AG08396 (cell line): ENCODE results near the gene EDA2R.
A peak's percentile ranks its signal among the peaks of the same experiment; 100 is the strongest.

Source experiments
- DNase-seq: peaks from one replicate; pipeline ENCODE4 v3.0.0; 2012; ENCODE audit warnings: low spot score, mixed read lengths

Gene EDA2R, protein sequence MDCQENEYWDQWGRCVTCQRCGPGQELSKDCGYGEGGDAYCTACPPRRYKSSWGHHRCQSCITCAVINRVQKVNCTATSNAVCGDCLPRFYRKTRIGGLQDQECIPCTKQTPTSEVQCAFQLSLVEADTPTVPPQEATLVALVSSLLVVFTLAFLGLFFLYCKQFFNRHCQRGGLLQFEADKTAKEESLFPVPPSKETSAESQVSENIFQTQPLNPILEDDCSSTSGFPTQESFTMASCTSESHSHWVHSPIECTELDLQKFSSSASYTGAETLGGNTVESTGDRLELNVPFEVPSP

DNA sequence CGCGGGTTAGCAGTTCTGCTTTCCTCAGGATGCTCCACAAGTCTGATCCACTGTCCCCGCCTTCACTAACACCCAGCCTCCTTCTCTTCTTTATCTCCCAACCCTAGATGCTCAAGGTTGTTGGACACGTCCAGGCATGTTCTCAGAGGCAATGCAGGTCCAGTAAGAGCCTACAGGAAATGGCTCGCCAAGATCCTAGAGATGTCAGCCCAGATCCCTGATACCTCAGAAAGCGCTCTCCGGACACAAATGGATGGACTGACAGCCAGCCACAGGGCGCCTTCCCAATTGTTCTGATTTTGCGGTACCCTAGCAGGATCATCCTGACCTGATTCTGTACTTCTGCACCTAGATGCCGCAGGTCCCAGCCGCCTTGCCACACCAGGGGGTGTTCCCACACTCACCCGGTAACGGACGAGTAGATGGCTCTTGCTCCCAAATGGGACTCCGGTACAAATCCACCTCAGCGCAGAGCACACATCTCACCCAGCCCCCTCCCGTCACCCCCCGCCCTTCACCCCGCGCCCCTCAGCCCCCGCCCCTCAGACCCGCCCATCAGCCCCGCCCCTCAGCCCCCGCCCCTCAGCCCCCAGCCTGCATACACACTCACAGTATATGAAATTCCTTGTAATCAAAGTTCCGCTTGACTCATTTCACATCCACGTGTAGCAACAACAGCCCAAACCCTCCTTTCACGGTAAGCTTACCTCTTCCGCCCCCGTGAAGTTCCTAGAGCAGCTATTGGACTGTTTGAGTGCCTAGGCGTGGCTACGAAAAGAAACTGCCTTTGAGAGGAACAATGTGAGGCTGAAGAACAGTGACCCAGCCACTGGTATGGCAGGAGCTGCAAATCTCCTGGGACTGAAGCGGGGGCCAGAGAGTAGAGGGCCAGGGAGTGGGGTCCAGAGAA is at the start of gene EDA2R:
EDA2R (minus strand) TSS at position 488 of the 910 bp plus-strand sequence. CDS start 23,058 bp downstream, outside the sequence.
- peak; percentile 58 for DNase-seq

DNA sequence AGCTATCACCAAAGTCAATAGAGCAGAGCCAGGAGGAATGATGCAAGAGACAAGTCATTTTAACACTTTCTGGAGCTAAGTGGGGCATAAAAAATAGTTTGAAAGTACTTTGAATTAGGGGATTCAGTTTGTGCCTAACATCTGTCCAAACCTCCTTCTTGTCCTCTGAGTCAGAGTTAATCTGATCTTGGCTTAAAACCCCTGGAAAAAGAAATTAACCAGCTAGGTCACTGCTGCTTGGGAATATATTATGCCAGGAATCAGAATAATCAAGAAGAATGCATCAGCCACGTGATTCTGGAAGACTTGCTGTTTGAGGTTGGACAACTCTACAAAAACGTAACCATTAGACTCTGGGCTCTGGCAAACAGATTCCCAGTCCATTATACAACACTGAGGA is 45.3 kb upstream of the EDA2R start:
- no peak for DNase-seq

DNA sequence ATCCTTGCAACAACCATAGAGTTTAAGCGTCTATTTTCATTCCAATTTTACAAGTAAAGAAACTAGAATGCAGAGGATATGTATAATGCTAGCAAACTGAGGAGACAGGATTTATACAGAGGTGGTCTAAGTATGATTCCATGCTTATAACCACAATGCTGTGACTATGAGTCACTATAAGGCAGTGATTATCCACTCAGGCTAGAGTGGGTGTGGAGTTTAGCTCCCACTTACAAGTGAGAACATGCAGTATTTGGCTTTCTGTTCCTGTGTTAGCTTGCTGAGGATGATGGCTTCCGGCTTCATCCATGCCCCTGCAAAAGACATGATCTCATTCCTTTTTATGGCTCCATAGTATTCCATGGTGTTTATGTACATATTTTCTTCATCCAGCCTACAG is 41.6 kb upstream of the EDA2R start:
- no peak for DNase-seq

DNA sequence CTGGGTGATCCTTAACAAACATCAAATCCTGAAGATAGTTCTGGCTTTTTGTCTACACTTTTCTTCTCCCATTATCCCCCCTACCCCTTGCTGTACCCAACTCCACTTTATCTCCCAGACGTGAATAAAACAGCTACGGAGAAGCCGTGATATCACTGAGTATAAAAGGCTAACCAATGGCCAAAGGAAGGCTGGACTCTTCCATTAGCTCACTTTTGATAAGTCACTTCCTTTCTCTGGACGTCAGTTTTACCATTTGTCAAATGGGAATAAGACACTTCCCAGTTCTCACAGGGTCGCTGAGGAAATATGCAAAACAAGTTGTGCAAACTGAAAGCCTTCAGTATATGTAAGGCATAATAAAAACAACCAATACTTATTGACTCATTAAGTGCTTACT is 38.6 kb upstream of the EDA2R start:
- no peak for DNase-seq

DNA sequence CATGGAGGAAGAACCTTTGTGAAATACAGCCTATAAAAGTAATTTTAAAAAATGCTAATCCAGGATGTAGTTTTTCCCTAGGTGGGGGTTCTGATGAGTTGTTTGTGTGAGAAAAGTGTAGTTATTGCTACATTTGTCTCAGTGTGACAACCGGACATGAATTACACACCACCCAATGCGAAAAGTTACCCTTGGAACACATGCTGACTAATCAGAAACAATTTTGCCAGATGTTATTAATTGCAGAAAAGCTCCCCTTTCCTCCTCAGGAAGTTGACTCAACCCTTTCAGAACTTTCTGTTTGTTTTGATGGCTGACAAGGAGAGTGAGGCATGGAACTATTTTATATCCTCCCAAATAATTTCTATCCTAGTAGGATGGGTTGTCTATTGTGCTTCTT is 38.1 kb upstream of the EDA2R start:
- peak; percentile 13 for DNase-seq

DNA sequence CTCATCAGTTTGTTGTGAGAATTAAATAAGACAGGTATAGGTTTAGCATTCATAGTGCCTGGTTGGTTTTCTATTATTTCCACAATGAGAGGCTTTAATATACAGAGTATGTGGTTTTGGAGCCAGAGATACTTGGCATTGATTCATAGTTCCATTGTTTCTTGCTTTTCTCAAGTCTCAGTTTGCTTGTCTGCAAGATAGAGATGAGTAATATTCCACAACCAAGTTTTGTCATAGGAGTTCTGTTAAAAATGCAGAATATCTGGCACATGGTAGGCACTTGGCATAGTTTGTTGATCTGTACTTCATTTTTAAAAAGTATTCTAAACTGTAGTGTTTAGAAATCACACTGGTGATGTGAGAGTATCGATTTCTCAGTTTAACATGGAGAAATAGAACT is 37.5 kb upstream of the EDA2R start:
- DNase-seq, result no peak

DNA sequence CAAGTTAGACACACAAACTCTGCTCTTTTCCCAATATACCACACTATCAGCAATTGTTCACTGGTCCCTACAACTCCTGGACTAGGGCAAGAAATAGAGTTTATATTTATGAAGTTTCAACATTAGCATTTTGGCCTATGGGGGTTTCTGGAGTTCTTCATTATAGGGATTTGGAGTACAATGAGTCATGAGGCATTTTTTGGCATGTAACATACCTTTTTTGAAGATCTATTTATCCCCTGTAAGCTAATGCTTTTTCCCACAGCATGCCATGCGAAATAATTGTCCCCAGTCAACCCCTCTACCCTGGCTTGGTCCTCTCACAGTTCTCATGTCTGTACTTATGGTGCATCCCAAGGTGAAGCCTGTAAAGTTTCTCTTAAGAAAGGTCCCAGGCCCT is 36.7 kb upstream of the EDA2R start:
- no peak for DNase-seq

DNA sequence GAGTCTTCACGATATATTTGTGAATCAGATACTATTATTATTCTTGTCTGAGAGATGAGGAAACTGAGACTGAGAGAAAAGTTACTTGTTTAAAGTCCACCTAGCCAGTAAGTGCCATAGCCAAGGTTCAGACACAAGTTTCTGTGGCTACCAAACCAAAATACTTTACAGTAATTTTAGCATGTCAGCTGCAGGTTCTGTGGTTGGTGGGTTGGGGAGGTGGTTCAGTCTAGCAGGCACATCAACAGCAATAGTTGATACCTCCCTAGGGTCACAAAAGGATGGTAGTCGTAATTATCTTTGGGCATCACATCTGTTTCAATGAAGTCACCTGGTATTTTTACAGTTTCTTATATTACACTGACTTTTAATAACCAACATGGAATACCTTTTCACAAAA is 35.6 kb upstream of the EDA2R start:
- no peak for DNase-seq

DNA sequence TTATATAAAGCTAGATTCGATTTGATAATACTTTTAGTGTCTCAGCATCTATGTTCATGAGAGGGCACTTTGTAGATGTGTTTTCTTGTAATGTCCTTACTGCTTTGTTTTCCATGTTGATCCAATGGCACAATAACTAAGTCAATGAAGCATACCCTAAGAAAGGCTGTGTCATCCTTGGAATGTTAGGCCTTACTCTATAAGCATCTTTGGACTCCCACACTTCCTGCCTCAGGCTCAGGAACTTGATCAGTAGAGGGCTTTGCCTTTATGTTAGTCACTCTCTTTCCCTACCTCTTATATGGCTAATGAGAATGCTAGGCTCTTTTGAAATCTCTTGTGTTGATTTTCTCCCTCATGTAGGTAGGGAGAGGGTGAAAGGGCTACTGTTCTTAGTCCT is 33.2 kb upstream of the EDA2R start:
- no peak for DNase-seq

DNA sequence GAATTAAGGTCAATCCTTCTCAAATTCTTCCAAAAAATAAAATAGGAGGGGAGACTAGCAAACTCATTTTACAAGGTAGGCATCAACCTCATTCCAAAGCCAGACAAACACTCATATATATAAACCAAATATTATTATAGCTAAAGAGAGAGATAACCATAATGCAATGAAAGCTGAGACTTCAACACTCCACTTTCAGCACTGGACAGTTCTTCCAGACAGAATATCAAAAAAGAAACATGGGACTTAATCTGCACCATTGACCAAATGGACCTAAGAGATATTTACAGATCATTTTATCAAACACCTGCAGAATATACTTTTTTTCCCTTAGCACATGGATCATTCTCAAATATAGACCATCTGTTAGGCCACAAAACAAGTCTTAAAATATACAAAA is 15.5 kb upstream of the EDA2R start:
- DNase-seq, result no peak

DNA sequence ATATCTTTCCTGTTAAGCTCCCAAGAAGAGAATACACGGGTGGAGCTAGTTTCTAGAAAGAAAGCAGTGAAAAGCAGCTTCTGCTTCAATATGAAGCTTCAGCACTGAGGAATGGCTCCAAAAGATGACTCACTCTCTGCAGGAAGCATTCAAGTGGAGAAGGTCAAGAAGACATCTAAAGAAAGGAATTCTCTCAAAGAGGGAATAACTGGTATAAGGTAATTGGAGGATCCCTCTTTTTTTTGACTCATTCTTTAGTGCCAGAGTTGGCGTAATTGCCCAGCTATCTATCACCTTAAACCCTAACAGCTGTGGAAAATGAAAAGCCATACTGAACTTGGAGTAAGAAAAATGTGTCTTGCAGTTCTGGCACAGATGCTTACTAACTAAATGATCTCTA is 3.5 kb downstream of the EDA2R start:
- no peak for DNase-seq

DNA sequence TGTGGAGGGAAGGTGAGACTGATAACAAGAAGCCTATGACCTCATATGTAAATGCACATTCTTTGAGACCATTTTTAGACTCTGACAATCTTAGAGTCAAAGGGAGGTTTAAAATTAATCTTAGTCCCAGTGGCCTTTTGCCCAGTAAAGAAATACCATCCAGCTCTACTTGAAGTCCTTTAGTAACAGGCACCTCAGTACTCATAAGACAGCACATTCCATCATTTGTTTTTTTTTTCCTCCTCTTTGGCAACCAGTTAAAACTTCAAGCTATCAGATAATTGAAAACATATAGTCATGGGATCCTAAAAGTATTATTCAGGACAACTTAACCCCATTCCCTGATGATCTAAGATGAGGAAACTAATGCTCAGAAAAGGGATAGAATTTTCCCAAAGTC is 4.6 kb downstream of the EDA2R start:
- DNase-seq, result no peak

DNA sequence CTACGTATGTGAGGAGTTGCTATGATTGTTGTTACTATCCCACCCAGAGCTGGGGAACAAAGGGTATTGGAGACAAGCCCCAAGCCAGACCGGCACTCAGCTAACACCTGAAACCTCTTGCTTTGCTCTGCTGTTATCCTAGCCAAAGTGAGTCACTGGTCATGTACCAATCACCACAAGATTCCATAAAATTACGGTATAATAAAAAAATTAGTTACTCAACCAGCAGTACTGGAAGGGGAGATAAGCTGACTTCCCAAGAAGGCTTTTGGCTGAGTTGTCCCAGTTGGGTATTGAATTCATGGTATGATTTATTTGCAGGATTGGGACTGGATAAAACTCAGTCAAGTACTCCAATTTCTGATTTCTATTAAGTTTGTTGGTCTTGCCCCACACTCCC is 5.3 kb downstream of the EDA2R start:
- DNase-seq, result no peak

DNA sequence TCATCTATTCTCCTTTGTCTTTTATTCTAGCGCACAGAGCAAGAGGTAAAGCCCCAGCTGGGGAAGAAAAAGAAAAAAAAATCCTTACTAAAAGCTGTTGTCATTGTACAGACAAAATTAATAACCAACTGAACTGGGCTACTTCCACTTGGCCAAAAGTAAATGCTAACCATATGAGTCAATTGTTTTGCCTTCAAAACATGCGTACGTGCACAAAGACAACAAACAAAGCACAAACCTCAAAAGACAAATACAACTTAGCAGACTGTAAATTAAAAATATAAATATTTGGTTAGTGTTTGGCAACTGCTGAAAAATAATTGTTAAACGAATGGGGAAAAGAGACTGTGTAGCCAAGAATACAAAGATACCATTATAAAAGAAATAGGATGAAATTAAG is 5.9 kb downstream of the EDA2R start:
- no peak for DNase-seq

DNA sequence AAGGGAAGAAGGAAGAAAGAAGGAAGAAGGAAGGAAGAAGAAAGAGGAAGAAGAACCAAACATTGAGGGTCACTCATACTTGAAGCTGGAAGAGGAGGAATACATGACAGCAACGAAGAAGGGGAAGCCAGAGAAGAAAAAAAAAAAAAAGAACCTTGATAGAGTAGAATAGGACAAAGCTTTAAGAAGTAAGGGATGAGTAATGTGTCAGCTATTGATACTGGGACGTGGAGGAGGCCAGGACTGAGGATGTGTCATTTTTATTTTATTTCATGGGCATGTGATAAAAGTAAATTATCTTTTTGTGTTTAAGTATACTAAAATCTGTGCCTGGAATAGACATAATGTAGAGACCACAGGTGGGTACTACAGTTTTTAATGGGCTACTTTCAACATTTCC is 6.4 kb downstream of the EDA2R start:
- DNase-seq, result no peak

DNA sequence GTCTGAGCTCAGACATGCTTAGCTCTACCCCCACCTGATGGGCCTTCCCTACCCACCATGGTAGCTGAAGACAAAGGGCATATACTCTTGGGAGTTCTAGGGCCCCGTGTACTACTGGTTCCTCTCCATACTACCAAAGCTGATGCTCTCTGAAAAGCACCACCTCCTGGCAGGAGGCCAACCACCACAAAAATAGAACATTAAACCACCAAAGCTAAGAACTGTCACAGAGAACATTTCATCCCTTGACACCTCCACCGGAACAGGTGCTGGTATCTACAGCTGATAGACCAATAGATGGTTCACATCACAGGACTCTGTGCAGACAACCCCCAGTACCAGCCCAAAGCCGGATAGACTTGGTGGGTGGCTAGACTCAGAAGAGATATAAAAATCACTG is 13.4 kb downstream of the EDA2R start:
- no peak for DNase-seq

DNA sequence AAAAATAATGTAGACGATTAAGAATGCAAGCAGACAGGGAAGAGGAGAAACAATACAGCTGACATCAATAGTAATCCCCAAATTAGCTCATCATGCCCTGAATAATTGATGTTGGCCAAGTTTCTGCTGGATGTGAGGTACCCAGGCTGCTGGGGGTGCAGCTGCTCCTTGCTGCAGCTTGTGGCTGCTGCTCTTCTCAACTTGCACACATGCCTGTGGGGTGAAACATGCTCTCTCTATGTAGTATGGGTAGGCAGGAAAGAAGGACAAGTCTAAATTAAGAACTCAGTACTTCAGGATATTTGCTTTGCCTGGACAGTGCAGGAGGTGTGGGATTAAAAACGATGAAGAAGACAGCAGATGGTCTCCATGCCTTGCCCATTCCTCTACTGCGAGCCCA is 16.7 kb downstream of the EDA2R start:
- no peak for DNase-seq

DNA sequence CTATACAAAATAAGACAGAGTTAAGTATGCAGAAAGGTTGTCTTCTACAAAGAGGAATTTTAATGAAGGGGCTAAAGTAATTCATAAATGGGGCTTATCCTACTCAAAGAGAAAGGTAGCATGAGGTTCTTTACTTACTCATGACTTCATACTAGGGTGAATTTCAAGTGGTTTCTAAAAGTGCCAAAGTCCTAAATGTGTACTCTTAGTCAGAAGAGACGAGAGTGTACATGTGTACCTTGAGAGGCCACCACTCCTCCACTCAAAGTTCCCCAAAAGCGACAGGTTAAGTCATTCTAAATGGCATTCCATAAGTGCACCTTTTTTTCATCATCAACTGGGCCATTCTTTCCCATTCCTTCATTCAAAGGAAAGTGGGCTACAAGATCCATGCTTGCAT is 21.9 kb downstream of the EDA2R start:
- no peak for DNase-seq

DNA sequence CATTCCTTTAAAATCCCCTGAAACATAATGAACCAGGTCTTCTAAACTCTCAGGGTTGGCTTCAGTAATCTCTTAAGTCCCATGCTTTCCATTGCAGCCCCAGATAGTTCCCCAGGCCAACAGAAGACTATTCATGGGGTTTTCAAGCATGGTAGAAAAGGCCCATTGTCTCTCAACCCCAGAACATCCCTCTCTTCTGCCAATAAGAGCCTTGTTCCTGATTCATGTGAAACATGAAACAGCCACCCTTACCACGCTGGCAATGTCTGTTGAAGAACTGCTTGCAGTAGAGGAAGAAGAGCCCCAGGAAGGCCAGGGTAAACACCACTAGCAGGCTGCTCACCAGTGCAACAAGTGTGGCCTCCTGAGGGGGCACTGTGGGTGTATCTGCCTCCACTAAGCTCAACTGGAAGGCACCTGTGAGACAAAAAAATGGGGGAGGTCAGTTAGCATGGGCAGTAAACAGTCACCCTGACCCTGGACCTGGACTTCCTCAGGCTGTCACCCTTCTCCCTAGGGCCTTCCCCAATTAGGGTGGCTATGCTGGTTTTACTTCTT is 36.4 kb downstream of the EDA2R start:
- DNase-seq, result no peak

DNA sequence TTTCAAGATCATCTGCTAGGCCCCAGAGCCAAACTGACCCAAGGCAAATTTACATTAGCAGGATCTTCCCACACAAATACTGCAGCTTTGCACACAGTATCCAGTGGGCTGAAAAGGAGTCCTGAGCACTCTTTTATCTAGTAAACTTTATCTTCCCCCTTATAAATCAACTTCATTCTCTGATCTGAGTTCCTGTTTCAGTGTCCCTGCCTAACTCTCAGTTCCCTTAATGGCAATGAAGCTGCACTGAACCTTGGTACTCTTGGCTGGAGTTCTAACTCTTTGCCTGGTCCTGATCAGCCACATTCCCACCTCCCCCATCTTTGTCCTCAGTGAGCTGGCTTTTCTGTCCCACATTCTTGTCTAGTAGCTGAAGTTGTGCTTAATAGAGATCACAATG is 37.4 kb downstream of the EDA2R start:
- DNase-seq, result no peak

DNA sequence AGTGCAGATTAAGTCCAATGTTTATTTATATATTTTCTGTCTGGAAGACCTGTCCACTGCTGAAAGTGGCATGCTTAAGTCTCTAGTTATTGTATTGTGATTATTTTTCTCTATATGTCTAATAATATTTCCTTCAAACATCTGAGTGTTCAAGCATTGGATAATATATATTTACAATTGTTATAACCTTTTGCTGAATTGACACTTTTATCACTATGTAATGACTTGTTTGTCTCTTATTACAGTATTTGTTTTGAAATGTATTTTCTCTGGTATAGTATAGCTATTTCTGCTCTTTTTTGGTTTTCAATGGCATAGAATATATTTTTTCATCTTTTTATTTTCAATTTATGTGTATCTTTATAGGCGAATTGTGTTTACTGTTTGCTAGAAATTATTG is 59.7 kb downstream of the EDA2R start:
- no peak for DNase-seq

DNA sequence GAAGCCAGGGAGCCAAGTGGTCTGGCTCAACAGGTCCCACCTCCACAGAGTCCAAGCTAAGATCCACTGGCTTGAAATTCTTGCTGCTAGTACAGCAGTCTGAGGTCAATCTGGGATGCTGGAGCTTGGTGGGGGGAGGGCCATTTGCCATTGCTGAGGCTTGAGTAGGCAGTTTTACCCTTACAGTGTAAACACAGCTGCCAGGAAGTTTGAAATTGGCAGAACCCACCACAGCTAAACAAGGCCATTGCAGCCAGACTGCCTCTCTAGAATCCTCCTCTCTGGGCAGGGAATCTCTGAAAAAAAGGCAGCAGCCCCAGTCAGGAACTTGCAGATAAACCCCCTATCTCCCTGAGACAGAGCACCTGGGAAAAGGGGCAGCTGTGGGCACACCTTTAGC is 84.9 kb downstream of the EDA2R start:
- DNase-seq, result no peak

DNA sequence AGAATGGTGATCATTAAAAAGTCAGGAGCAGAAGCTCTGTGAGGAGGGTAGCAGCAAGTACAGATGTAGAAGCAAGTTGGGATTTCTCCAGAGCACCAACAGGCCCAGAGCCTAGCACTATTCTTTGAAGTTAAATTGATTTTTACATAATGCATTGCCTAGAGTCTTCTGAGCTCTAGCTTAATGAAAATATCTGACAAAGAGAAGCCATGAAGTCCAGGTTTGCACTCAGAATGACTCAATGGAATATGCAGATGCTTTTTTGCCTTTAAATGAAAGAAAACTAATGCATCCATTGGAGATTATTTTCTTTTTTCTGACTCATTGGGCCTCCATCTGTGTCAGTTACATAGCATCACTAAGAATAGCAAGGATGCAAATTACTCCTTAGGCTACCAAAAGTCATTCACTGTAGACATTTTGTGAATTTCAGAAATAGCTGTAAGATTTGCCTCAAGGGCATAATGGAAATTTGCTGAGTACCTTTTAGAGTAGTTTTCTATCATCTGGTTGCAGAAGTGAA is 91.0 kb downstream of the EDA2R start:
- no peak for DNase-seq
